Duodenal mucosa (tissue), 2 donors: ENCODE results near the gene TMEM30A.

ENCODE experiments used
- H3K27ac ChIP-seq: one replicate; pipeline ENCODE4 v1.7.0; 2013; ENCODE audit warnings: low read depth, low read length
- H3K27me3 ChIP-seq, 2 donors: one replicate each; pipeline ENCODE4 v1.7.0; 2013; ENCODE audit warnings: low read length in 2 of 2, control low read depth in 1 of 2; ENCODE audit not compliant: insufficient read depth in 2 of 2, control insufficient read depth in 1 of 2
- H3K36me3 ChIP-seq, 2 donors: one replicate each; pipeline ENCODE4 v1.7.0; 2013; ENCODE audit warnings: low read length in 2 of 2, control low read depth in 1 of 2; ENCODE audit not compliant: insufficient read depth in 2 of 2, control insufficient read depth in 1 of 2
- H3K4me1 ChIP-seq, 2 donors: one replicate each; pipeline ENCODE4 v1.7.0; 2013; ENCODE audit warnings: low read length in 2 of 2, control low read depth in 1 of 2; ENCODE audit not compliant: insufficient read depth in 2 of 2, control insufficient read depth in 1 of 2
- H3K4me3 ChIP-seq, 2 donors: one replicate each; pipeline ENCODE4 v1.7.0; 2013; ENCODE audit warnings: low read length in 2 of 2, low read depth in 1 of 2
- H3K9ac ChIP-seq, 2 donors: one replicate each; pipeline ENCODE4 v1.7.0; 2013; ENCODE audit warnings: low read length in 2 of 2, low read depth in 1 of 2
- H3K9me3 ChIP-seq, 2 donors: one replicate each; pipeline ENCODE4 v1.7.0; 2013; ENCODE audit warnings: low read length in 2 of 2, control low read depth in 1 of 2; ENCODE audit not compliant: control insufficient read depth in 1 of 2

Gene TMEM30A

DNA sequence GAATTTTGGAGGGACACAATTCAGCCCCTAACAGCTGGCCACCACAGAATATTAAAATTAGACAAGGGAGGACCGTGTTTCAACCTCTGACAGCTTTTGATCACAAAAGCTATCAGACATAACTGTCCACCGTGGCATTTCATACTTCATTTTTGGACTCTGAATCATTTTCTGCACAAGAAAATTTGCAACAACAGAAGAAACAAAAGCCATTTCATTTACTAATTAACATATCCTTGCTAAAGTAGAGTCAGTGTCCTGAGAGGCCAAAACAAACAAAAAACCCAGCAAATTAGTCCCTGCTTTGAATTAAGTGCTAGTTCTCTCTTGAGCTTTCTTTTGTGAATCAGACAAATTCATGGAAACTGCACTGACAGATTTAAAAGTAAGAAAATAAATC, 61.2 kb downstream of the TMEM30A start:
- no peaks in the 10 kb centered on the region for H3K36me3 ChIP-seq
- no peak overlapping the region for H3K27ac ChIP-seq
- no peak overlapping the region for H3K9ac ChIP-seq
- no peak overlapping the region for H3K4me3 ChIP-seq
- H3K9me3 ChIP-seq, result no peaks in the 10 kb centered on the region
- peaks cover 0 to 11% of the 10 kb centered on the region in 2 donors for H3K4me1 ChIP-seq
- no peaks in the 10 kb centered on the region for H3K27me3 ChIP-seq

DNA sequence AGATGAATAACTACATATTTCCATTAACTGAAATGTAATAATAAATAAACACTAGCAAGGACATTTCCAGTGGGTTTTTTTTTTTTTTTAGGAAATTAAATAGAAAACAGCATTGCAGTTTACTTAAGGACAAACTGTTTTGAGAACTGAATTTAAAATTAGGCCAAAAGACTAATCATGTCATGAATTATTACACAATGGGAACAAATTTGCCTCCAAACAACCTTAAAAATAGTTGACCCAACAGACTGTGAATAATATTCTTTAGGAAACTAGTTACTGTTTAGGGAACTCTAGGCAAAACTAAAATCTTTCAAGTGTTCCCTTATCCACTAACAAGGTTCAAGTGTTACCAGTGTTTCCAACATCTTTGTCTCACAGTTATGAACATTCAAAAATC, 62.3 kb downstream of the TMEM30A start:
- Histone ChIP-seq H3K9me3 (no peaks in the 10 kb centered on the region), H3K4me3 (no peak overlapping the region), H3K9ac (no peak overlapping the region), H3K4me1 (peaks cover 0 to 11% of the 10 kb centered on the region in 2 donors), H3K27me3 (no peaks in the 10 kb centered on the region), H3K36me3 (no peaks in the 10 kb centered on the region), H3K27ac (no peak overlapping the region)

DNA sequence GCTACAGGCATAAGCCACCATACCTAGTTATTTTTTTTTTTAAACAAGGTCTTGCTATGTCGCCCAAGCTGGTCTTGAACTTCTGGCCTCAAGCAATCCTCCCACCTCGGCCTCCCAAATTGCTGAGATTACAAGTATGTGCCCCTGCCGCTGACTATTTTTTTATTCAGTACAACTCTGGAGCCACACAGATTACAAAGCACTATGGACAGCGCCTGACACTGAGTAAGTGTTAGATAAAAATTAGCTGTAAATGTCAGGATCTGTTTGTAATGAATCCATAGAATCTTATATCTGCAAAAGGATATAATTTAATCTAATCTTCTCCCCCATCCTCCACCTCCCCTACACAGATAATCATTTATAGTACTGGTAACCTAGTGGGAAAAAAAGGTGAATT, 63.5 kb downstream of the TMEM30A start:
- Histone ChIP-seq H3K9ac (no peak overlapping the region), H3K9me3 (no peaks in the 10 kb centered on the region), H3K4me1 (peaks cover 0 to 11% of the 10 kb centered on the region in 2 donors), H3K27ac (no peak overlapping the region), H3K4me3 (no peak overlapping the region), H3K36me3 (no peaks in the 10 kb centered on the region), H3K27me3 (no peaks in the 10 kb centered on the region)

DNA sequence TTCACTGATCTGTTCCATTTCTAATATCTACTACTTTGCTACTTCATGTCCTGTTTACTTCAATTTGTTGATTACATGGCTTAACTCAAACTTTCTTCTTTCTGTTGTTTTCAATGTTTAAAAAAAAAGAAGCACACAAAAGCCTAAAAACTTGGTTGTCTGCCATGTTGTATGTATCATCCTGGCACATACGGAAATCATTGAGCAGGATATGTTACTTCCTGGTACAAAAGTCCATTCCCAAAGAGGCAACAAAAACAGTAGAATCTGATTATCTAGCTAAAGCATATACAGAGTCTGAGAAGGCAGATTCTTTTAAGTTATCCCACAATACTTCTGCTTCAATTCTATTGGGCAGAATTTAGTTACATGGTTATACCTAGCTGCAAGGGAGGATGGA, 64.2 kb downstream of the TMEM30A start:
- Histone ChIP-seq H3K27me3 (no peaks in the 10 kb centered on the region), H3K36me3 (no peaks in the 10 kb centered on the region), H3K4me1 (peaks cover 0 to 11% of the 10 kb centered on the region in 2 donors), H3K4me3 (no peak overlapping the region), H3K9ac (no peak overlapping the region), H3K27ac (no peak overlapping the region), H3K9me3 (no peaks in the 10 kb centered on the region)

DNA sequence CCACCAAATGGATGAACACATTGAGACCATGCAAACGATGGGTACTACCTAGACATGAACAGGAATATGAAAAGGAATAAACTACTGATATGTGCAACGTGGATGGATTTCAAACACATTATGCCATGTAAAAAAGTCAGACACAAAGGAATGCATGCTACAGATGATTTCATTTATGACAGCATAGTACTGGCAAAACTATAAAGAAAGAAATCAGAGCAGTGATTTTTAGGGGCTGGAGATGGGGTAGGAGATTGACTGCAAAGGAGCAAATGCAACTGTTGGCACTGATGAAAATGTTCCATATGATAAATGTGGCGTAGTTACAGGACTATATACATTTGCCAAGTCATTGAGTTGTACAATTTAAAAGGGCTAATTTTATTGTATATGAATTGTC, 65.3 kb downstream of the TMEM30A start:
- H3K27ac ChIP-seq, result no peak overlapping the region
- H3K9ac ChIP-seq, result no peak overlapping the region
- H3K27me3 ChIP-seq, result no peaks in the 10 kb centered on the region
- H3K36me3 ChIP-seq, result no peaks in the 10 kb centered on the region
- H3K4me3 ChIP-seq, result no peak overlapping the region
- H3K4me1 ChIP-seq, result peaks cover 0 to 8% of the 10 kb centered on the region in 2 donors
- H3K9me3 ChIP-seq, result no peaks in the 10 kb centered on the region

DNA sequence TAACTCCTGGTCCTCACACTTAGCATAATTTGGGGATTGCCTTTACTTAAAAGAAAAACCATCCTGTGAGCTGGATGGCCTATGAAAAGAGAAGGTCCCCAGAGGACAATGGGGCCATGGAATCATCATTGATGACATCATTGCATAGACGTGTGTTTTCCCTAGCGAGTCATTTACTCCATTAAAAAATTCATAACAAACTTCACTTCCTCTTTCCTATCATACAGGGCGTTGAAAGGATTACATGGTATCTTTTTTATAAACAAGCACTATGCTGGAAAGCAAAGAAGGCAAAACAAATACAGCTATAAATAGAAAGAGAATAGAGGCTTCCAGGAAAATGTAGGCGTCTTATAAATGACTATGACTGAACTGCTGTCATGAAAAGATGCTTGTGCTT, 67.4 kb downstream of the TMEM30A start:
- H3K36me3 ChIP-seq, result no peaks in the 10 kb centered on the region
- H3K27me3 ChIP-seq, result no peaks in the 10 kb centered on the region

DNA sequence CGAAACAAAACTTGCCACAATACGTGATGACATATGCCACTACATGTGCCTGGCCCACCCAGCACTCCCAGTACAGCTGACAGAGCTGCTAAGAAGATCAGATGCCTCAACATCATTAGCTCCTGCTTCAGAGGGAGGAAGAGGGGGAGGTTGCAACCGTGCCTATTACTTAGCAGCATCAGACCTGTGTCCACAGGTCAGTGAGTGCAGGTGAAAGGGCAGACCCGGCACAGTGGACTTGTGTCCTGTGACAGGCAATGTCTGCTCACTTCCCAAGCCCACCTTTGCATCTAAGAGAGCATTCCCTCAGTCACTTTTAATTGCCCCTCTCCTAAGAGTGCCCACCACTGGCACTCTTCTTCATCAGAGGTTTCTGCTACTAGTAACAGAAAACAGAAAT, 69.3 kb downstream of the TMEM30A start:
- Histone ChIP-seq H3K9ac (no peak overlapping the region), H3K36me3 (no peaks in the 10 kb centered on the region), H3K4me1 (peaks cover 0 to 1% of the 10 kb centered on the region in 2 donors), H3K4me3 (no peak overlapping the region), H3K27ac (no peak overlapping the region), H3K9me3 (no peaks in the 10 kb centered on the region), H3K27me3 (no peaks in the 10 kb centered on the region)

More for the DNA sequence above, 67.4 kb downstream of the TMEM30A start:
- H3K9me3 ChIP-seq, result no peaks in the 10 kb centered on the region
- peaks cover 0 to 5% of the 10 kb centered on the region in 2 donors for H3K4me1 ChIP-seq
- no peak overlapping the region for H3K9ac ChIP-seq
- no peak overlapping the region for H3K4me3 ChIP-seq
- no peak overlapping the region for H3K27ac ChIP-seq

DNA sequence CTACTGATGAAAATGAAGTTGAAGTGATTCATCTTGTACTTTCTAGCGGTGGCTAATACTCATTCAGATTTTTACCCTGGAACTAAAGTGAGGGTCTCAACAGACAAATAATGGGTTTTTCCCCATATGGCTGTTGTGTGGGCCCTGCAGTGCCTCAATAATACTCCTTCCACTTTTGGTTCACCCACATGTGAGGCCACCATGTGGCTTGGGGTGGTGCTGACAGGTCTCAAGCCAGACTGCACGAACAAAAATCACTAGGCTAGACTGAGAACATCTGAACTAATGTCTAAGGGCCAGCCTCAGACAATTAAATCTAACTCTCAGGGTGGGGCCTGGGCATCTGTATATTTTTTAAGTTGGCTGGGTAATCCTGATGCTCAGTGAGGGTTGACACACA, 70.9 kb downstream of the TMEM30A start:
- Histone ChIP-seq H3K27ac (no peak overlapping the region), H3K9ac (no peak overlapping the region), H3K27me3 (peaks cover 2% of the 10 kb centered on the region in 2 donors), H3K36me3 (no peaks in the 10 kb centered on the region), H3K4me3 (no peak overlapping the region), H3K4me1 (peaks cover 2 to 5% of the 10 kb centered on the region in 2 donors), H3K9me3 (no peaks in the 10 kb centered on the region)

DNA sequence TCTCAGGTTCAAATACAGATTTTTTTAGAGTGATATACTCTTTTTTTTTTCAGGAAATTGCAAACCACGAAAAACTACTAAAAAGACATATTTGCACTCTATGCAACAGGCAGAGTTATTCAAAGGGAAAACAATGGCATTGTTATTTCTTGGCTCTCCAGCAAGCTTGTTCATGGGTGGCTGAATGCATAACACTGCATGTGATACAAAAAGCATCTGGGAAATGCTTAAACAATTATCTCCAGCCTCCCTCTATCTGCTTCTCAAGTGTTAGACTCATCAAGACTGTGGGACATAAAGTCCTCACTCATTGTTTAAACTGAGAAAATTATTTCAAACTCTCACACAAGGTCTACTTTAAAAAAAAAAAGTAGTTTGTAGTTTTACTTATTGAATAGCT, 71.5 kb downstream of the TMEM30A start:
- peaks cover 8 to 11% of the 10 kb centered on the region in 2 donors for H3K4me1 ChIP-seq
- peaks cover 8% of the 10 kb centered on the region in 2 donors for H3K27me3 ChIP-seq

DNA sequence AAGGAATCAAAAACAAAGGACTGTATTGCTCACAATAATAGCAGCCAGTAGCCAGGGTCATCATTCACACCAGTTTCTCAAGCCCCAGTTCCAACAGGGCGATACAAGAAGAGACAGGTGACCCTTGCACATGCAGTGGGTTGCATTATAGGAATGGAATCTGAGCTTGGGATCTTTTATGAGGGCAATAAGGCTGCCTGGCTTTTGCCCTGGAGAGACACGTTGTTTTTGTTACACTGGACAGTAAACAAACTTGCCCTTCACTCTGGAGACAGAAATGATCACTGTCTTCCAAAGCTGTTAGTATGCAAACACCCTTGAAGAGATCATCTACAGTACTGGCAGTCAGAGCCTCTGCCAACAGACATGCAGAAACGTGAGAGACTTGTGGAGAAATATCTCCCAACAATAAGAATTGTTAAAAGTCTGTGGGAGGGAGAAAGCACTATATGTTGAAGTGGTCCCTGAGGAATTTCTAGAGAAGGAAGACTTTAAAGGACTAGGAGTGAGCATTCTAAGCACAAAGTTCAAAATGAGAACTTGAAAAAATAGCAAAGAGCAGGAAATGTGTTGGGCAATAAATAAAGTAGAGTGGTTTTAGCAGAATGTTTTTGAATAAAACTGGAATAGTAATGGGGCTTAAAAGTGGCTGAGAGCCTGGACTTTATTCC, 72.5 kb downstream of the TMEM30A start:
- Histone ChIP-seq H3K27ac (no peak overlapping the region), H3K4me3 (no peak overlapping the region), H3K9me3 (no peaks in the 10 kb centered on the region), H3K27me3 (peaks cover 16 to 18% of the 10 kb centered on the region in 2 donors), H3K4me1 (peaks cover 8 to 19% of the 10 kb centered on the region in 2 donors), H3K36me3 (no peaks in the 10 kb centered on the region), H3K9ac (no peak overlapping the region)

More for the DNA sequence above, 71.5 kb downstream of the TMEM30A start:
- no peak overlapping the region for H3K4me3 ChIP-seq
- H3K9ac ChIP-seq, result no peak overlapping the region
- no peaks in the 10 kb centered on the region for H3K9me3 ChIP-seq
- H3K27ac ChIP-seq, result no peak overlapping the region
- H3K36me3 ChIP-seq, result no peaks in the 10 kb centered on the region
